ENCODE data around the gene CGB1. TPM values are rescaled to one million over a fixed set of nuclear protein-coding genes. Genes with fewer than 3 reads are reported as not detected.

Gene CGB1
- total RNA-seq, 4 donors from 2014 or later, result not detected

DNA sequence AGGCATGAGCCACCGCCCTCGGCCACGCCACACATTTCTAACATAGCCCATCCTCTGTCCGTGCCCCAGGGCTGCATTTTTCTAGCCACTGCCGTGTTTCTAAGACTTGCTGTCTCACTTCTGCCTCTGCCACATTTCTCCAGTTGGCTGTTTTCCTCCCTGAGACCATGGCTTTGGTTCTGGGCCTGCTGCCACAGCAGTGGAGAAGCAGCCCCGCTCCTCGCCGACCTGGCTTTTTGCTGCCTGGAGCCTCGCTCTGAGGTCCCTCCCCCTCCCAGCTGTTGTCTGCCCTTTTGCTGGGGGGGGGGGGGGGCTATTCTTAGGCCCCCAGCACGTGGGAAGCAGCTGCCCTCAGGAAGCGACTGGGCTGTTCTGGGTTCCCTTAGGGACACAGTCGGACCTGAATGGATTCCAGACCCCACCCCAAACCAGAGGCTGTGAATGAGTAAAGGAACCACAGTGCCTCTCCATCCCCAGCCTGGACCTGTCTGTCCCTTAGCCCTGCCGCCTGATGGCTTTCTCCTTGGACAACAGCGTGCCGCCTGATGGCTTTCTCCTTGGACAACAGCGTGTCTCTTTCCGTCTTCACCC, 46.9 kb downstream of the CGB1 start:
- TF ChIP-seq, protein P1, sequence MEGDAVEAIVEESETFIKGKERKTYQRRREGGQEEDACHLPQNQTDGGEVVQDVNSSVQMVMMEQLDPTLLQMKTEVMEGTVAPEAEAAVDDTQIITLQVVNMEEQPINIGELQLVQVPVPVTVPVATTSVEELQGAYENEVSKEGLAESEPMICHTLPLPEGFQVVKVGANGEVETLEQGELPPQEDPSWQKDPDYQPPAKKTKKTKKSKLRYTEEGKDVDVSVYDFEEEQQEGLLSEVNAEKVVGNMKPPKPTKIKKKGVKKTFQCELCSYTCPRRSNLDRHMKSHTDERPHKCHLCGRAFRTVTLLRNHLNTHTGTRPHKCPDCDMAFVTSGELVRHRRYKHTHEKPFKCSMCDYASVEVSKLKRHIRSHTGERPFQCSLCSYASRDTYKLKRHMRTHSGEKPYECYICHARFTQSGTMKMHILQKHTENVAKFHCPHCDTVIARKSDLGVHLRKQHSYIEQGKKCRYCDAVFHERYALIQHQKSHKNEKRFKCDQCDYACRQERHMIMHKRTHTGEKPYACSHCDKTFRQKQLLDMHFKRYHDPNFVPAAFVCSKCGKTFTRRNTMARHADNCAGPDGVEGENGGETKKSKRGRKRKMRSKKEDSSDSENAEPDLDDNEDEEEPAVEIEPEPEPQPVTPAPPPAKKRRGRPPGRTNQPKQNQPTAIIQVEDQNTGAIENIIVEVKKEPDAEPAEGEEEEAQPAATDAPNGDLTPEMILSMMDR (IDR thresholded peaks at IDR 0.05), result no peak
- no peak for TF ChIP-seq POLR2A (IDR thresholded peaks at IDR 0.05)
- no peak for DNase-seq
- no peak overlapping the region for H3K4me3 ChIP-seq (replicated peaks in 1 of 3)
- intact Hi-C loops (cut with DNase I), result no loop called here
- H3K27ac ChIP-seq, result no peak overlapping the region
- peaks cover 7 to 20% of the 10 kb centered on the region in 2 donors for H3K36me3 ChIP-seq
- H3K27me3 ChIP-seq, result no peaks in the 10 kb centered on the region
- peaks cover 20 to 21% of the 10 kb centered on the region in 2 donors for H3K4me1 ChIP-seq
- no peaks in the 10 kb centered on the region for H3K9me3 ChIP-seq
- 84 to 88% methylated on average over 15 to 17 of the region's 17 CpGs for WGBS, 2 donors

DNA sequence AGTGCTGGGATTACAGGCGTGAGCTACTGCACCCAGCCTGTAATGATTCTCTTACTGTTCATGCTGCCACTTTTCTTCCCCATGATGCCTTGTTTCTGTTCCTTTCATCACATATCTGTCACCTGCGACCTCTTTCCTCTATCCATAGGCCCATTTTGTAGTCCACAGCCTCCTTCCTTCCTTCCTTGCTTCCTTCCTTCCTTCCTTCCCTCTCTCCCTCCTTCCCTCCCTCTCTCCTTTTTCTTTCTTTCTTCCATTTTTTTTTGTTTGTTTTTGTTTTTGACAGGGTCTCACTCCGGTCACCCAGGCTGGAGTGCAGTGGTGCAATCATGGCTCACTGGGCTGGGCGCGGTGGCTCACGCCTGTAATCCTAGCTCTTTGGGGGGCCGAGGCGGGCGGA, 47.8 kb downstream of the CGB1 start:
- no peaks in the 10 kb centered on the region for H3K9me3 ChIP-seq
- TF ChIP-seq POLR2A (IDR thresholded peaks at IDR 0.05), result no peak
- TF ChIP-seq, protein P1 (IDR thresholded peaks at IDR 0.05), result no peak
- H3K4me1 ChIP-seq, result peaks cover 12% of the 10 kb centered on the region in 2 donors
- H3K27ac ChIP-seq, result no peak overlapping the region
- H3K27me3 ChIP-seq, result no peaks in the 10 kb centered on the region
- peaks cover 12 to 30% of the 10 kb centered on the region in 2 donors for H3K36me3 ChIP-seq
- 94 to 98% methylated on average over 9 of the region's 9 CpGs for WGBS, 2 donors
- no peak overlapping the region for H3K4me3 ChIP-seq (replicated peaks in 1 of 3)
- no peak for DNase-seq
- intact Hi-C loops (cut with DNase I), result no loop called here

DNA sequence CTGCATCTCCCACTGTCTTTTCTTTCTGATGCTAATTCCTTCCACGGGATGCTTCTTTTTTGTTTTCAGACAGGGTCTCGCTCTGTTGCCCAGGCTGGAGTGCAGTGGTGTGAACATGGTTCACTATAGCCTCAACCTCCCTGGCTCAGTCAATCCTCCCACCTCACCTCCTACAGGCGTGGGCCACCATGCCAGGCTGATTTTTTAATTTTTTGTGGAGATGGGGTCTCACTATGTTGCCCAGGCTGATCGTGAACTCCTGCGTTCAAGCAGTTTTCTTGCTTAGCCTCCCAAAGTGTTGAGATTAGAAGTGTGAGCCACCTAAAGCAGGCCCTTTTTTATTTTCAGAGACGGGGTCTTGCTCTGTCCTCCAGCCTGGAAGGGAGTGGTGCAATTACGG, 48.4 kb downstream of the CGB1 start:
- Histone ChIP-seq H3K4me3 (replicated peaks in 1 of 3) (no peak overlapping the region), H3K27me3 (no peaks in the 10 kb centered on the region), H3K27ac (no peak overlapping the region), H3K36me3 (peaks cover 12 to 32% of the 10 kb centered on the region in 2 donors), H3K4me1 (peaks cover 12% of the 10 kb centered on the region in 2 donors), H3K9me3 (no peaks in the 10 kb centered on the region)
- no peak for TF ChIP-seq POLR2A (IDR thresholded peaks at IDR 0.05)
- TF ChIP-seq, protein P1 (IDR thresholded peaks at IDR 0.05), result no peak
- WGBS, 2 donors, result 95 to 97% methylated on average over 7 of the region's 7 CpGs
- no peak for DNase-seq
- intact Hi-C loops (cut with DNase I), result no loop called here

DNA sequence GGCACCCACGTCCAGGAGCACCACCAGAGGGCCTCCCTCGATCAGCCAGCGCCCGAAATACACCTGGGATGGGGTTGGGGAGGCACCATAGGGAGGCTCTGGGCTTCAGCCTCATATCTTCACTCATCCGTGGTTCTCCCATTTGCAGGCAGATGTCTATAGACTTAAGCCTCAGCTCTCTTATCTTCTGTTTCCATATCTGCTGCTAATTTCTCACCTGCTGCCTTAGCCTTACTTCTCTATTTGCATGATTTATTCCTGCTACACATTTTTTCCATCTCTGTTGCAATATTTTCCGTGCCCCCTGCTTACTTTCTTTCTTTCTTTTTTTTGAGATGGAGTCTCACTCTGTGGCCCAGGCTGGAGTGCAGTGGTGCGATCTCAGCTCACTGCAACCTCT, 49.4 kb downstream of the CGB1 start:
- no peak for DNase-seq
- Histone ChIP-seq H3K4me1 (peaks cover 12% of the 10 kb centered on the region in 2 donors), H3K27me3 (no peaks in the 10 kb centered on the region), H3K9me3 (no peaks in the 10 kb centered on the region), H3K4me3 (replicated peaks in 1 of 3) (no peak overlapping the region), H3K36me3 (peaks cover 12 to 32% of the 10 kb centered on the region in 2 donors), H3K27ac (no peak overlapping the region)
- WGBS, 2 donors, result 85 to 92% methylated on average over 7 of the region's 7 CpGs
- TF ChIP-seq POLR2A (IDR thresholded peaks at IDR 0.05), result no peak
- TF ChIP-seq, protein P1 (IDR thresholded peaks at IDR 0.05), result no peak
- intact Hi-C loops (cut with DNase I), result no loop called here

DNA sequence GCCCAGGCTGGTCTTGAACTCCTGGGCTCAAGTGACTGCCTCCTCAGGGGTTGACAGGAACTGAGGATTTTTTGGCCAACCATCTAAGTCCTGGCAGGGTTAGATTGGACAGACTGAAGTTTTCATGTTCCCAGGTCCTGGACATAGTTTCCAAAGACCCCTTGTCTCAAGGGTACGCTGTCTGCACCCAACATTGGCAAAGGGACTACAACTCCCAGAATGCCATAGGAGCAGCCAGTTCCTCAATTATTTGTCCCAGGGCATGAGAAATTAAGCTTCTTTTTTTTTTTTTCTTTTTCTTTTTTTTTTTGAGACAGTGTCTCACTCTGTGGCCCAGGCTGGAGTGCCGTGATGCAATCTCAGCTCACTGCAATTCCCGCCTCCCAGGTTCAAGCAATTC, 50.5 kb downstream of the CGB1 start:
- Histone ChIP-seq H3K36me3 (peaks cover 12 to 35% of the 10 kb centered on the region in 2 donors), H3K4me3 (replicated peaks in 1 of 3) (no peak overlapping the region), H3K27ac (no peak overlapping the region), H3K9me3 (no peaks in the 10 kb centered on the region), H3K27me3 (no peaks in the 10 kb centered on the region), H3K4me1 (peaks cover 2% of the 10 kb centered on the region in 2 donors)
- 95 to 97% methylated on average over 3 of the region's 3 CpGs for whole genome bisulfite sequencing, 2 donors
- intact Hi-C loops (cut with DNase I), result no loop called here
- no peak for DNase-seq
- TF ChIP-seq POLR2A (IDR thresholded peaks at IDR 0.05), result no peak
- TF ChIP-seq, protein P1 (IDR thresholded peaks at IDR 0.05), result no peak

Data from thyroid gland (tissue), 4 donors.